GM21576 (cell line): ENCODE results near the gene DUSP10.

Source experiments
- ATAC-seq: cut with Tn5 transposase; IDR thresholded peaks from one replicate; pipeline ENCODE4 v1.9.1; 2021; ENCODE audit warnings: mild to moderate bottlenecking, moderate library complexity; ENCODE audit not compliant: unreplicated experiment

Gene DUSP10

GRCh38 chr1:221655766-221656305 is 86.1 kb downstream of the DUSP10 start:
- ATAC-seq, result no peak
